CD14-positive monocyte (primary cell): ENCODE results near the gene EPB41. TPM values are rescaled to one million over a fixed set of nuclear protein-coding genes. Genes with fewer than 3 reads are reported as not detected.

Experiments
- DNase-seq, 3 donors: peaks; one replicate each; pipeline ENCODE4 v3.0.0-alpha.2; 2011 to 2022
- H2AFZ ChIP-seq: 2 replicates; pipeline ENCODE4 v1.6.0; 2012; ENCODE audit warnings: mild to moderate bottlenecking, low read depth, low read length, inconsistent platforms; ENCODE audit not compliant: insufficient read depth, poor library complexity, severe bottlenecking
- H3K27ac ChIP-seq, 2 donors: 1 replicate in 1 of 2; 2 replicates in 1 of 2; pipeline ENCODE4 v1.5.1; 2012 to 2013; ENCODE audit warnings: low read length in 2 of 2, control low read depth in 1 of 2, inconsistent platforms in 1 of 2, low read depth in 1 of 2, mild to moderate bottlenecking in 1 of 2
- H3K27me3 ChIP-seq, 2 donors: one replicate each; pipeline versions ENCODE4 v1.6.0 to v1.6.1; 2011 to 2013; ENCODE audit warnings: low read length in 2 of 2; ENCODE audit not compliant: control insufficient read depth in 2 of 2, insufficient read depth in 2 of 2
- H3K36me3 ChIP-seq, 2 donors: replicated peaks in 1 of 2; 1 replicate in 1 of 2; 2 replicates in 1 of 2; pipeline versions ENCODE4 v1.5.1 to v1.6.1; 2012 to 2013; ENCODE audit warnings: low read length in 2 of 2, control low read depth in 1 of 2, inconsistent platforms in 1 of 2, mild to moderate bottlenecking in 1 of 2; ENCODE audit not compliant: insufficient read depth in 2 of 2, control insufficient read depth in 1 of 2
- H3K4me1 ChIP-seq, 2 donors: 1 replicate in 1 of 2; 2 replicates in 1 of 2; pipeline versions ENCODE4 v1.5.1 to v1.6.1; 2012 to 2013; ENCODE audit warnings: low read length in 2 of 2, control low read depth in 1 of 2, inconsistent platforms in 1 of 2, mild to moderate bottlenecking in 1 of 2, moderate library complexity in 1 of 2; ENCODE audit not compliant: insufficient read depth in 2 of 2, control insufficient read depth in 1 of 2
- H3K4me2 ChIP-seq: replicated peaks from 2 replicates; pipeline ENCODE3; 2012; ENCODE audit warnings: low read length, moderate library complexity, mild to moderate bottlenecking; ENCODE audit not compliant: poor library complexity, severe bottlenecking; ENCODE audit errors: extremely low read depth
- H3K4me3 ChIP-seq, 3 experiments: fragments of 200-600 bp in 1 of 3; sonication (generic) in 1 of 3; replicated peaks in 1 of 3; 1 replicate in 2 of 3; 2 replicates in 1 of 3; pipeline ENCODE4 v1.5.1; 2011 to 2013; ENCODE audit warnings: low read length in 3 of 3, mild to moderate bottlenecking in 3 of 3, control low read depth in 2 of 3, low read depth in 2 of 3, inconsistent platforms in 1 of 3, moderate library complexity in 1 of 3
- H3K79me2 ChIP-seq: 2 replicates; pipeline ENCODE4 v1.6.0; 2012; ENCODE audit warnings: mild to moderate bottlenecking, control low read depth, inconsistent platforms, low read length, moderate library complexity; ENCODE audit not compliant: insufficient read depth
- H3K9ac ChIP-seq: 2 replicates; pipeline ENCODE4 v1.6.0; 2017; ENCODE audit warnings: low read length, mild to moderate bottlenecking; ENCODE audit not compliant: insufficient read depth, poor library complexity, severe bottlenecking
- H3K9me3 ChIP-seq, 2 donors: replicated peaks in 1 of 2; 1 replicate in 1 of 2; 2 replicates in 1 of 2; pipeline versions ENCODE4 v1.5.1 to v1.6.1; 2012 to 2013; ENCODE audit warnings: low read length in 2 of 2, control low read depth in 1 of 2; ENCODE audit not compliant: control insufficient read depth in 1 of 2, insufficient read depth in 1 of 2
- H4K20me1 ChIP-seq: 2 replicates; pipeline ENCODE4 v1.6.0; 2012; ENCODE audit warnings: mild to moderate bottlenecking, low read length, control low read depth, moderate library complexity; ENCODE audit not compliant: insufficient read depth
- H3K27ac Mint-ChIP-seq, 7 donors: one replicate each; pipeline ENCODE4 v1.8.0; 2020; ENCODE audit warnings: mild to moderate bottlenecking in 7 of 7, mixed read lengths in 7 of 7, moderate library complexity in 6 of 7, inconsistent platforms in 2 of 7
- H3K27me3 Mint-ChIP-seq, 3 donors: one replicate each; pipeline ENCODE4 v1.8.0; 2021 to 2022; ENCODE audit warnings: low read depth in 3 of 3, mild to moderate bottlenecking in 3 of 3, mixed read lengths in 3 of 3, moderate library complexity in 3 of 3, inconsistent platforms in 1 of 3
- H3K36me3 Mint-ChIP-seq, 2 donors: one replicate each; pipeline ENCODE4 v1.8.0; 2020; ENCODE audit warnings: mixed read lengths in 2 of 2, inconsistent platforms in 1 of 2, mild to moderate bottlenecking in 1 of 2
- H3K4me1 Mint-ChIP-seq: one replicate; pipeline ENCODE4 v1.8.0; 2020; ENCODE audit warnings: mild to moderate bottlenecking, mixed read lengths
- H3K4me3 Mint-ChIP-seq, 2 donors: one replicate each; pipeline ENCODE4 v1.8.0; 2020; ENCODE audit warnings: mild to moderate bottlenecking in 2 of 2, mixed read lengths in 2 of 2, moderate library complexity in 1 of 2
- H3K9me3 Mint-ChIP-seq, 7 donors: one replicate each; pipeline ENCODE4 v1.8.0; 2020 to 2022; ENCODE audit warnings: mixed read lengths in 7 of 7, mild to moderate bottlenecking in 6 of 7, moderate library complexity in 6 of 7, inconsistent platforms in 2 of 7
- CTCF ChIP-seq: fragments of 200-600 bp; IDR thresholded peaks from one replicate; pipeline ENCODE4 v1.8.0; 2022; ENCODE audit warnings: antibody characterized with exemption, mild to moderate bottlenecking
- WGBS: methylation state at CpG from one replicate; pipeline ENCODE4 v1.1.5; 2013; ENCODE audit warnings: missing lambda C conversion rate; ENCODE audit not compliant: insufficient coverage; 5-methylcytosine and 5-hydroxymethylcytosine counted together
- intact Hi-C, 2 donors: fragments of 100-400 bp; cut with micrococcal nuclease; formaldehyde crosslinking; loops; one replicate each; pipeline versions ENCODE4 v1.15.0 to v1.15.1; 2023
- polyA plus RNA-seq, 3 donors: library from polyadenylated mRNA; depleted of rRNA in 1 of 3; unstranded in 2 of 3; stranded (reverse) in 1 of 3; fragments of 300-500 nt in 2 of 3; fragments of >200 nt in 1 of 3; fragmentation: Illumina TruSeq in 2 of 3; gene quantifications; 1 replicate in 2 of 3; 2 replicates in 1 of 3; pipeline ENCODE4 v1.2.3, GENCODE V29; 2012 to 2021

EPB41 gene
- polyA plus RNA-seq, 3 donors, result 11.3 to 19.4 (median 18.9) TPM

GRCh38 chr1:28965271-28965870, 51.0 kb downstream of the EPB41 start:
- no peaks in the 10 kb centered on the region for H3K36me3 Mint-ChIP-seq
- no peaks in the 10 kb centered on the region for H3K4me1 ChIP-seq
- no peak overlapping the region for H3K27ac ChIP-seq
- H4K20me1 ChIP-seq, result peaks cover 33% of the 10 kb centered on the region
- no peak overlapping the region for H3K4me3 Mint-ChIP-seq
- no peak overlapping the region for H3K4me3 ChIP-seq
- H3K4me1 Mint-ChIP-seq, result peaks cover 2% of the 10 kb centered on the region
- peaks cover 6% of the 10 kb centered on the region for H3K79me2 ChIP-seq
- peaks cover 0 to 1% (median 0%) of the 10 kb centered on the region in 3 donors for H3K27me3 Mint-ChIP-seq
- H3K9me3 Mint-ChIP-seq, result no peaks in the 10 kb centered on the region
- H3K9ac ChIP-seq, result no peak overlapping the region
- no peaks in the 10 kb centered on the region for H3K36me3 ChIP-seq
- intact Hi-C loops, result no loop called here
- H3K9me3 ChIP-seq, result no peaks in the 10 kb centered on the region
- H2AFZ ChIP-seq, result no peak overlapping the region
- no peak overlapping the region for H3K27ac Mint-ChIP-seq
- no CpG with 5 or more reads among the region's 1 CpG for WGBS
- DNase-seq, result no peak
- TF ChIP-seq CTCF, result no peak
- H3K4me2 ChIP-seq, result no peak overlapping the region
- no peaks in the 10 kb centered on the region for H3K27me3 ChIP-seq

GRCh38 chr1:28966617-28967016, 52.2 kb downstream of the EPB41 start:
- Histone ChIP-seq H3K9me3 (no peaks in the 10 kb centered on the region), H2AFZ (no peak overlapping the region), H3K27me3 (no peaks in the 10 kb centered on the region), H3K4me1 (no peaks in the 10 kb centered on the region), H4K20me1 (peaks cover 26% of the 10 kb centered on the region), H3K9ac (no peak overlapping the region), H3K4me2 (no peak overlapping the region), H3K4me3 (no peak overlapping the region), H3K36me3 (no peaks in the 10 kb centered on the region), H3K27ac (no peak overlapping the region), H3K79me2 (peaks cover 6% of the 10 kb centered on the region)
- WGBS, result no CpG with 5 or more reads among the region's 2 CpGs
- peaks cover 0 to 1% (median 0%) of the 10 kb centered on the region in 3 donors for H3K27me3 Mint-ChIP-seq
- H3K4me1 Mint-ChIP-seq, result peaks cover 2% of the 10 kb centered on the region
- H3K36me3 Mint-ChIP-seq, result peaks cover 0 to 3% of the 10 kb centered on the region in 2 donors
- intact Hi-C loops, result no loop called here
- H3K9me3 Mint-ChIP-seq, result no peaks in the 10 kb centered on the region
- TF ChIP-seq CTCF, result no peak
- no peak overlapping the region for H3K4me3 Mint-ChIP-seq
- H3K27ac Mint-ChIP-seq, result no peak overlapping the region
- DNase-seq, result no peak
